SK-N-SH (cell line): ENCODE measurements around the gene ZPR1. TPM values are rescaled to one million over a fixed set of nuclear protein-coding genes. Genes with fewer than 3 reads are reported as not detected.

Experiments used
- polyA plus RNA-seq, 3 experiments: library from polyadenylated mRNA; depleted of rRNA; stranded (reverse); fragments of >200 nt; gene quantifications; 2 replicates each; pipeline ENCODE4 v1.2.3, GENCODE V29; 2012

The ZPR1 gene
- polyA plus RNA-seq, 1 of the 3 experiments (the other 2 are of a cell fraction), result 52.4 TPM

Other genes with a start within 250 kb of the ZPR1 start
- 15.5 and 15.9 TPM in 2 replicates for gene BUD13, start 15.0 kb downstream of the ZPR1 start, polyA plus RNA-seq (2012; rRNA removed)
- gene APOA5, start 3.9 kb upstream of the ZPR1 start, polyA plus RNA-seq (2012; rRNA removed), result not detected in 2 replicates
- not detected in 2 replicates for gene APOA4, start 35.3 kb upstream of the ZPR1 start, polyA plus RNA-seq (2012; rRNA removed)
- not detected in 2 replicates for gene APOC3, start 41.9 kb upstream of the ZPR1 start, polyA plus RNA-seq (2012; rRNA removed)
- 0.20 TPM in 1 of 2 replicates, not detected in the other for gene APOA1, start 49.6 kb upstream of the ZPR1 start, polyA plus RNA-seq (2012; rRNA removed)